Lower leg skin (tissue), 4 donors: Measurements from ENCODE around the gene ENOX1. TPM values are rescaled to one million over a fixed set of nuclear protein-coding genes. Genes with fewer than 3 reads are reported as not detected.

Experiments used
- DNase-seq, 2 donors: peaks; one replicate each; pipeline ENCODE4 v3.0.0-alpha.2; 2019; ENCODE audit warnings: low spot score in 2 of 2
- H3K4me3 ChIP-seq: fragments of 200-600 bp; sonication (generic); 2 replicates; pipeline ENCODE4 v1.5.1; 2017; ENCODE audit warnings: mild to moderate bottlenecking, low read depth; ENCODE audit not compliant: poor library complexity, severe bottlenecking
- CTCF ChIP-seq, 3 donors: fragments of 450-650 bp; IDR thresholded peaks; one replicate each; pipeline ENCODE4 v1.5.1; 2016; ENCODE audit warnings: antibody characterized with exemption in 3 of 3, mild to moderate bottlenecking in 3 of 3, moderate library complexity in 2 of 3
- POLR2A ChIP-seq, 2 donors: fragments of 450-650 bp; IDR thresholded peaks; one replicate each; pipeline ENCODE4 v1.6.1; 2016 to 2017; ENCODE audit warnings: antibody characterized with exemption in 2 of 2, mild to moderate bottlenecking in 1 of 2, moderate library complexity in 1 of 2
- WGBS, 2 donors: methylation state at CpG; one replicate each; pipeline ENCODE4 v1.1.5; 2018; 5-methylcytosine and 5-hydroxymethylcytosine counted together
- intact Hi-C: fragments of 100-400 bp; cut with DNase I; formaldehyde crosslinking; loops from one replicate; pipeline ENCODE4 v1.15.0; 2023; ENCODE audit warnings: low total_unique reads
- total RNA-seq, 4 donors: library from RNA; depleted of rRNA; stranded (reverse); fragments of >200 nt; gene quantifications; one replicate each; pipeline ENCODE4 v1.1.0, GENCODE V29; 2016

Gene ENOX1
- total RNA-seq, 4 donors from 2014 or later = 0.11 to 0.52 (median 0.30) TPM

GRCh38 chr13:43383498-43384165 lies 403.1 kb downstream of the ENOX1 start:
- no peak overlapping the region for H3K4me3 ChIP-seq
- DNase-seq = no peak
- no peak for TF ChIP-seq CTCF (IDR thresholded peaks at IDR 0.05)
- no peak for TF ChIP-seq POLR2A (IDR thresholded peaks at IDR 0.05)
- 79 to 87% methylated on average over 5 of the region's 5 CpGs for WGBS, 2 donors
- intact Hi-C loops = no loop called here

- TF ChIP-seq POLR2A (IDR thresholded peaks at IDR 0.05) = no peak
- no peak for TF ChIP-seq CTCF (IDR thresholded peaks at IDR 0.05)
- no peak overlapping the region for H3K4me3 ChIP-seq
- DNase-seq = no peak
- 77 to 88% methylated on average over 1 of the region's 1 CpG for WGBS, 2 donors
- intact Hi-C loops = no loop called here
Observed at GRCh38 chr13:43379738-43380137, 407.0 kb downstream of the ENOX1 start.

- no peak for DNase-seq
- 91 to 92% methylated on average over 1 of the region's 1 CpG for WGBS, 2 donors
- intact Hi-C loops = no loop called here
Observed at GRCh38 chr13:43377973-43378372, 408.8 kb downstream of the ENOX1 start.

GRCh38 chr13:43377149-43377548 lies 409.6 kb downstream of the ENOX1 start:
- intact Hi-C loops = no loop called here
- TF ChIP-seq POLR2A (IDR thresholded peaks at IDR 0.05) (no peak), CTCF (IDR thresholded peaks at IDR 0.05) (no peak)
- no peak overlapping the region for H3K4me3 ChIP-seq
- DNase-seq = no peak
- WGBS, 2 donors = 88 to 94% methylated on average over 3 of the region's 3 CpGs

More at GRCh38 chr13:43377973-43378372, 408.8 kb downstream of the ENOX1 start:
- TF ChIP-seq CTCF (IDR thresholded peaks at IDR 0.05) = no peak
- no peak overlapping the region for H3K4me3 ChIP-seq

- H3K4me3 ChIP-seq = no peak overlapping the region
- DNase-seq = no peak
- intact Hi-C loops = no loop called here
- WGBS, 2 donors = 89 to 100% methylated on average over 1 of the region's 1 CpG
- TF ChIP-seq CTCF (IDR thresholded peaks at IDR 0.05) (no peak), POLR2A (IDR thresholded peaks at IDR 0.05) (no peak)
Observed at GRCh38 chr13:43376596-43376995, 410.2 kb downstream of the ENOX1 start.
